PC-9 (cell line): ENCODE data around the gene POLDIP2. TPM values are rescaled to one million over a fixed set of nuclear protein-coding genes. Genes with fewer than 3 reads are reported as not detected.

Experiments
- BruUV-seq: library from RNA; stranded (reverse); fragments of 400-500 nt; replicated peaks from 2 replicates; lab custom pipeline; 2021; lab: Mats Ljungman, UMichigan
- CTCF ChIA-PET: fragments of 300-600 bp; sonication (Branson Sonifier 250); formaldehyde crosslinking; loops from one replicate; lab custom pipeline; 2022; ENCODE audit warnings: antibody characterized with exemption; lab: Charles Lee
- POLR2A ChIA-PET: fragments of 300-600 bp; sonication (Branson Sonifier 250); formaldehyde crosslinking; loops from one replicate; lab custom pipeline; 2022; ENCODE audit warnings: antibody characterized with exemption; ENCODE audit not compliant: unreplicated experiment; lab: Charles Lee
- DNase-seq, 2 experiments: peaks; one replicate each; pipeline versions ENCODE4 v3.0.0 to v3.0.0-alpha.2; 2015 to 2022; ENCODE audit warnings: mixed read lengths in 1 of 2
- H2AFZ ChIP-seq: fragments of 200-600 bp; sonication (generic); 2 replicates; pipeline ENCODE4 v1.8.1; 2017; ENCODE audit warnings: antibody characterized with exemption
- H3F3A ChIP-seq: fragments of 200-600 bp; sonication (generic); 2 replicates; pipeline ENCODE4 v1.8.1; 2017; ENCODE audit warnings: antibody characterized with exemption, mild to moderate bottlenecking, low read depth; ENCODE audit not compliant: insufficient read depth
- H3K27ac ChIP-seq: fragments of 200-600 bp; sonication (generic); 2 replicates; pipeline ENCODE4 v1.6.1; 2016; ENCODE audit warnings: mixed run types
- H3K27me3 ChIP-seq: fragments of 200-600 bp; sonication (generic); 2 replicates; pipeline ENCODE4 v1.6.1; 2016; ENCODE audit warnings: low read depth, mixed run types; ENCODE audit not compliant: insufficient read depth
- H3K36me3 ChIP-seq: fragments of 200-600 bp; sonication (generic); 2 replicates; pipeline ENCODE4 v1.6.1; 2016; ENCODE audit warnings: low read depth, mixed run types
- H3K4me1 ChIP-seq: fragments of 200-600 bp; sonication (generic); replicated peaks from 2 replicates; pipeline ENCODE4 v1.6.1; 2016; ENCODE audit warnings: mixed run types; ENCODE audit not compliant: insufficient read depth
- H3K4me2 ChIP-seq: fragments of 200-600 bp; sonication (generic); 2 replicates; pipeline ENCODE4 v1.6.1; 2017; ENCODE audit warnings: mixed run types
- H3K4me3 ChIP-seq: fragments of 200-600 bp; sonication (generic); 2 replicates; pipeline ENCODE4 v1.6.1; 2016; ENCODE audit warnings: mixed run types
- H3K79me2 ChIP-seq: fragments of 200-600 bp; sonication (generic); 2 replicates; pipeline ENCODE4 v1.6.1; 2017; ENCODE audit warnings: low read depth, mixed run types
- H3K9me2 ChIP-seq: fragments of 200-600 bp; sonication (generic); 2 replicates; pipeline ENCODE4 v1.8.1; 2017; ENCODE audit warnings: mild to moderate bottlenecking; ENCODE audit not compliant: insufficient read depth
- H3K9me3 ChIP-seq: fragments of 200-600 bp; sonication (generic); 2 replicates; pipeline ENCODE4 v1.8.1; 2016; ENCODE audit warnings: low read depth; ENCODE audit not compliant: insufficient read depth
- H4K20me1 ChIP-seq: fragments of 200-600 bp; sonication (generic); 2 replicates; pipeline ENCODE4 v1.8.1; 2017; ENCODE audit not compliant: insufficient read depth
- CTCF ChIP-seq: fragments of 200-600 bp; sonication (generic); conservative IDR thresholded peaks from 2 replicates; pipeline ENCODE4 v1.6.1; 2017; ENCODE audit warnings: mixed run types, antibody characterized with exemption, mild to moderate bottlenecking, moderate library complexity
- EZH2 ChIP-seq: fragments of 200-600 bp; sonication (generic); IDR thresholded peaks from 2 replicates; pipeline ENCODE4 v1.8.0; 2017; ENCODE audit warnings: antibody characterized with exemption, low read depth
- intact Hi-C: fragments of 100-400 bp; cut with micrococcal nuclease; formaldehyde crosslinking; loops from one replicate; pipeline ENCODE4 v1.10.0; 2022; ENCODE audit not compliant: unreplicated experiment
- total RNA-seq: library from RNA; stranded (reverse); gene quantifications from 2 replicates; pipeline ENCODE4 v1.2.3, GENCODE V29; 2021

The POLDIP2 gene
- total RNA-seq, 1 experiment from 2014 or later, result 98.2 TPM

- Histone ChIP-seq H3K4me2 (no peak overlapping the region), H2AFZ (no peak overlapping the region), H3K36me3 (peaks cover 19% of the 10 kb centered on the region), H3K27me3 (no peaks in the 10 kb centered on the region), H3F3A (0 out of 2 replicates have a peak, but pooled peaks cover 3% of the 10 kb centered on the region), H3K4me3 (no peak overlapping the region), H3K9me2 (no peaks in the 10 kb centered on the region), H3K9me3 (no peaks in the 10 kb centered on the region), H3K79me2 (peaks cover 11% of the 10 kb centered on the region), H3K4me1 (peaks cover 8% of the 10 kb centered on the region), H3K27ac (no peak overlapping the region), H4K20me1 (no peaks in the 10 kb centered on the region; the same call in 1 of the 2 replicates)
- intact Hi-C loops, result no loop called here
- no peak for TF ChIP-seq EZH2
- TF ChIP-seq CTCF, result no peak
- CTCF ChIA-PET, result no interaction called here
- no peak for DNase-seq
- BruUV-seq, result no TSS peak
- POLR2A ChIA-PET, result no interaction called here
Observed at GRCh38 chr17:28363186-28363585, 5.9 kb upstream of the POLDIP2 start.

- Histone ChIP-seq H4K20me1 (no peaks in the 10 kb centered on the region; the same call in 1 of the 2 replicates), H3K9me2 (no peaks in the 10 kb centered on the region), H3K9me3 (no peaks in the 10 kb centered on the region), H2AFZ (peak overlapping the region; percentile 85), H3K27me3 (no peaks in the 10 kb centered on the region), H3K27ac (peak overlapping the region; percentile 23; the same call in 1 of the 2 replicates), H3K79me2 (peaks cover 34% of the 10 kb centered on the region), H3F3A (no peaks in the 10 kb centered on the region), H3K4me3 (peak overlapping the region; percentile 84), H3K4me1 (peaks cover 19% of the 10 kb centered on the region), H3K4me2 (peak overlapping the region; percentile 91), H3K36me3 (peaks cover 19% of the 10 kb centered on the region)
- no peak for TF ChIP-seq CTCF
- intact Hi-C loops, result loop anchor here (1.0 kb wide), 1 partner anchor 22 kb away; no protein-coding TSS in a partner anchor
- POLR2A ChIA-PET, result interaction anchor here (0.6 to 1.4 kb wide), 7 partner anchors 10 to 59 kb away, joined by 3 to 24 read pairs (median 6); partner anchors contain the start of genes IFT20, TNFAIP1 and VTN
- TSS peak; percentile 65 for BruUV-seq
- no peak for DNase-seq
- CTCF ChIA-PET, result interaction anchor here (0.6 kb wide), 1 partner anchor 58 kb away, joined by 3 read pairs; no protein-coding TSS in a partner anchor
Observed at GRCh38 chr17:28357901-28358197, 522 bp upstream of the POLDIP2 start.

- TF ChIP-seq CTCF (no peak), EZH2 (no peak)
- Histone ChIP-seq H4K20me1 (no peaks in the 10 kb centered on the region), H3K36me3 (peaks cover 12% of the 10 kb centered on the region), H3K4me3 (no peak overlapping the region), H3K4me1 (peaks cover 26% of the 10 kb centered on the region), H3K79me2 (no peaks in the 10 kb centered on the region), H3K9me3 (no peaks in the 10 kb centered on the region), H3K4me2 (no peak overlapping the region), H3F3A (peaks cover 50% of the 10 kb centered on the region), H3K9me2 (no peaks in the 10 kb centered on the region), H2AFZ (no peak overlapping the region), H3K27ac (no peak overlapping the region), H3K27me3 (no peaks in the 10 kb centered on the region)
- BruUV-seq, result no TSS peak
- POLR2A ChIA-PET, result no interaction called here
- intact Hi-C loops, result no loop called here
- DNase-seq, result no peak
- CTCF ChIA-PET, result interaction anchor here (0.6 kb wide), 1 partner anchor 1408 kb away, joined by 3 read pairs; no protein-coding TSS in a partner anchor
Observed at GRCh38 chr17:28350271-28350670, 7.1 kb downstream of the POLDIP2 start.
